ENCODE data around the gene FBXO31. TPM values are rescaled to one million over a fixed set of nuclear protein-coding genes. Genes with fewer than 3 reads are reported as not detected.
"Not testable (repeated sequence)": the region's sequence is repeated elsewhere in the genome, so short reads cannot be mapped to it uniquely, and the experiment has no call there.

The FBXO31 gene
- polyA plus RNA-seq, 12 donors, result 21.0 to 28.1 (median 24.9) TPM; not detected in 1

GRCh38 chr16:87412371-87412995 lies 28.9 kb upstream of the FBXO31 start:
- DNase-seq, result no peak

GRCh38 chr16:87411375-87412271 lies 28.0 kb upstream of the FBXO31 start:
- no peak for DNase-seq

GRCh38 chr16:87410968-87411367 lies 27.4 kb upstream of the FBXO31 start:
- DNase-seq, result no peak

- no peak for DNase-seq
These were observed 27.0 kb upstream of the FBXO31 start for GRCh38 chr16:87410530-87410929.

- DNase-seq, result no peak
These were observed 26.2 kb upstream of the FBXO31 start for GRCh38 chr16:87409781-87410180.

- DNase-seq, result no peak
These were observed 25.6 kb upstream of the FBXO31 start for GRCh38 chr16:87409153-87409552.

- DNase-seq, result peak; percentile 26
These were observed 24.0 kb upstream of the FBXO31 start for GRCh38 chr16:87407511-87408112.

- DNase-seq, result no peak
These were observed 23.0 kb upstream of the FBXO31 start for GRCh38 chr16:87406495-87407088.

GRCh38 chr16:87404764-87405625 lies 21.4 kb upstream of the FBXO31 start:
- DNase-seq, result no peak

GRCh38 chr16:87395181-87395842 lies 11.7 kb upstream of the FBXO31 start:
- no peak for DNase-seq

- DNase-seq, result no peak
These were observed 10.1 kb upstream of the FBXO31 start for GRCh38 chr16:87393680-87394055.

- DNase-seq, result peak; percentile 47
These were observed 9.5 kb upstream of the FBXO31 start for GRCh38 chr16:87392821-87393679.

GRCh38 chr16:87391950-87392820 lies 8.6 kb upstream of the FBXO31 start, which contains the start of gene MAP1LC3B:
MAP1LC3B (plus strand) TSS chr16:87392336; CDS start chr16:87392428, 92 bp downstream.
- DNase-seq, result peak; percentile 97

- peak; percentile 51 for DNase-seq
These were observed 7.9 kb upstream of the FBXO31 start for GRCh38 chr16:87391324-87391949.

- DNase-seq, result no peak
These were observed 7.2 kb upstream of the FBXO31 start for GRCh38 chr16:87390641-87391323.

- DNase-seq, result not testable (repeated sequence)
These were observed 6.3 kb upstream of the FBXO31 start for GRCh38 chr16:87389914-87390313.

- DNase-seq, result no peak
These were observed 5.7 kb upstream of the FBXO31 start for GRCh38 chr16:87389245-87389644.

GRCh38 chr16:87388818-87389134 lies 5.2 kb upstream of the FBXO31 start:
- no peak for DNase-seq
